Hindlimb muscle (tissue), 1 donor: Measurements from ENCODE around the gene TMEM258. TPM values are rescaled to one million over a fixed set of nuclear protein-coding genes. Genes with fewer than 3 reads are reported as not detected.
A peak's percentile ranks its signal among the peaks of the same experiment; 100 is the strongest.

Experiments
- DNase-seq: peaks from one replicate; pipeline ENCODE4 v3.0.0-alpha.2; 2013
- polyA plus RNA-seq: library from polyadenylated mRNA; unstranded; fragments of 120-200 nt; gene quantifications from one replicate; pipeline ENCODE4 v1.2.1, GENCODE V29; 2013; ENCODE audit not compliant: insufficient read length

Gene TMEM258
- polyA plus RNA-seq, 1 donor: 139 TPM

- no peak for DNase-seq
Observed at GRCh38 chr11:61757213-61757862, 35.1 kb downstream of the TMEM258 start.

- DNase-seq: no peak
Observed at GRCh38 chr11:61756452-61757212, 35.8 kb downstream of the TMEM258 start.

GRCh38 chr11:61756147-61756451 lies 36.3 kb downstream of the TMEM258 start:
- DNase-seq: no peak

GRCh38 chr11:61754534-61755482 lies 37.6 kb downstream of the TMEM258 start:
- DNase-seq: no peak

- DNase-seq: no peak
Observed at GRCh38 chr11:61753672-61754071, 38.7 kb downstream of the TMEM258 start.

GRCh38 chr11:61752925-61753521 lies 39.4 kb downstream of the TMEM258 start:
- DNase-seq: no peak

GRCh38 chr11:61752117-61752924 lies 40.1 kb downstream of the TMEM258 start, which contains the start of gene MYRF:
MYRF (plus strand) TSS chr11:61752636; CDS start chr11:61752745, 109 bp downstream.
- peak; percentile 51 for DNase-seq

- no peak for DNase-seq
Observed at GRCh38 chr11:61751384-61751783, 41.0 kb downstream of the TMEM258 start.

- no peak for DNase-seq
Observed at GRCh38 chr11:61750631-61751273, 41.6 kb downstream of the TMEM258 start.

GRCh38 chr11:61749591-61750217 lies 42.7 kb downstream of the TMEM258 start:
- DNase-seq: no peak

- DNase-seq: no peak
Observed at GRCh38 chr11:61747967-61748285, 44.5 kb downstream of the TMEM258 start.

GRCh38 chr11:61747192-61747966 lies 45.0 kb downstream of the TMEM258 start:
- peak; percentile 68 for DNase-seq

- no peak for DNase-seq
Observed at GRCh38 chr11:61746442-61747191, 45.8 kb downstream of the TMEM258 start.

GRCh38 chr11:61745781-61746441 lies 46.5 kb downstream of the TMEM258 start:
- no peak for DNase-seq

GRCh38 chr11:61744609-61745156 lies 47.7 kb downstream of the TMEM258 start:
- DNase-seq: no peak

GRCh38 chr11:61744181-61744580 lies 48.2 kb downstream of the TMEM258 start:
- no peak for DNase-seq

- no peak for DNase-seq
Observed at GRCh38 chr11:61743486-61744095, 48.8 kb downstream of the TMEM258 start.

- no peak for DNase-seq
Observed at GRCh38 chr11:61742391-61742790, 50.0 kb downstream of the TMEM258 start.
